Stomach (tissue), 4 donors: ENCODE data around the gene SLC44A1.

Experiments used
- EP300 ChIP-seq: sonication (generic); formaldehyde crosslinking; IDR thresholded peaks from one replicate; pipeline ENCODE4 v1.6.1; 2017; ENCODE audit warnings: antibody characterized with exemption
- POLR2A ChIP-seq, 4 donors: fragments of 450-650 bp; IDR thresholded peaks; one replicate each; pipeline ENCODE4 v1.6.1; 2016; ENCODE audit warnings: antibody characterized with exemption in 4 of 4, control low read depth in 2 of 4, mild to moderate bottlenecking in 1 of 4, moderate library complexity in 1 of 4
- POLR2AphosphoS5 ChIP-seq, 3 donors: sonication (generic); formaldehyde crosslinking; IDR thresholded peaks; one replicate each; pipeline ENCODE4 v1.6.1; 2016; ENCODE audit warnings: antibody characterized with exemption in 3 of 3
- TF ChIP-seq, protein P1 (sequence below), 7 experiments: fragments of 450-650 bp in 4 of 7; fragments of 200-600 bp in 3 of 7; sonication (generic) in 3 of 7; IDR thresholded peaks; one replicate each; pipeline ENCODE4 v1.5.1; 2016 to 2019; ENCODE audit warnings: antibody characterized with exemption in 7 of 7, control low read depth in 2 of 7, mild to moderate bottlenecking in 1 of 7

- TF ChIP-seq, protein P1, sequence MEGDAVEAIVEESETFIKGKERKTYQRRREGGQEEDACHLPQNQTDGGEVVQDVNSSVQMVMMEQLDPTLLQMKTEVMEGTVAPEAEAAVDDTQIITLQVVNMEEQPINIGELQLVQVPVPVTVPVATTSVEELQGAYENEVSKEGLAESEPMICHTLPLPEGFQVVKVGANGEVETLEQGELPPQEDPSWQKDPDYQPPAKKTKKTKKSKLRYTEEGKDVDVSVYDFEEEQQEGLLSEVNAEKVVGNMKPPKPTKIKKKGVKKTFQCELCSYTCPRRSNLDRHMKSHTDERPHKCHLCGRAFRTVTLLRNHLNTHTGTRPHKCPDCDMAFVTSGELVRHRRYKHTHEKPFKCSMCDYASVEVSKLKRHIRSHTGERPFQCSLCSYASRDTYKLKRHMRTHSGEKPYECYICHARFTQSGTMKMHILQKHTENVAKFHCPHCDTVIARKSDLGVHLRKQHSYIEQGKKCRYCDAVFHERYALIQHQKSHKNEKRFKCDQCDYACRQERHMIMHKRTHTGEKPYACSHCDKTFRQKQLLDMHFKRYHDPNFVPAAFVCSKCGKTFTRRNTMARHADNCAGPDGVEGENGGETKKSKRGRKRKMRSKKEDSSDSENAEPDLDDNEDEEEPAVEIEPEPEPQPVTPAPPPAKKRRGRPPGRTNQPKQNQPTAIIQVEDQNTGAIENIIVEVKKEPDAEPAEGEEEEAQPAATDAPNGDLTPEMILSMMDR (IDR thresholded peaks at IDR 0.05), result no peak
- TF ChIP-seq POLR2AphosphoS5 (IDR thresholded peaks at IDR 0.05) (no peak), POLR2A (IDR thresholded peaks at IDR 0.05) (no peak), EP300 (no peak)
Measured at GRCh38 chr9:105333811-105334210, 89.4 kb downstream of the SLC44A1 start.
